ENCODE data around the gene BOLL.
"Not testable (repeated sequence)": the region's sequence is repeated elsewhere in the genome, so short reads cannot be mapped to it uniquely, and the experiment has no call there.

GRCh38 chr2:197695206-197695605 is 89.9 kb downstream of the BOLL start:
- TF ChIP-seq, protein P1, sequence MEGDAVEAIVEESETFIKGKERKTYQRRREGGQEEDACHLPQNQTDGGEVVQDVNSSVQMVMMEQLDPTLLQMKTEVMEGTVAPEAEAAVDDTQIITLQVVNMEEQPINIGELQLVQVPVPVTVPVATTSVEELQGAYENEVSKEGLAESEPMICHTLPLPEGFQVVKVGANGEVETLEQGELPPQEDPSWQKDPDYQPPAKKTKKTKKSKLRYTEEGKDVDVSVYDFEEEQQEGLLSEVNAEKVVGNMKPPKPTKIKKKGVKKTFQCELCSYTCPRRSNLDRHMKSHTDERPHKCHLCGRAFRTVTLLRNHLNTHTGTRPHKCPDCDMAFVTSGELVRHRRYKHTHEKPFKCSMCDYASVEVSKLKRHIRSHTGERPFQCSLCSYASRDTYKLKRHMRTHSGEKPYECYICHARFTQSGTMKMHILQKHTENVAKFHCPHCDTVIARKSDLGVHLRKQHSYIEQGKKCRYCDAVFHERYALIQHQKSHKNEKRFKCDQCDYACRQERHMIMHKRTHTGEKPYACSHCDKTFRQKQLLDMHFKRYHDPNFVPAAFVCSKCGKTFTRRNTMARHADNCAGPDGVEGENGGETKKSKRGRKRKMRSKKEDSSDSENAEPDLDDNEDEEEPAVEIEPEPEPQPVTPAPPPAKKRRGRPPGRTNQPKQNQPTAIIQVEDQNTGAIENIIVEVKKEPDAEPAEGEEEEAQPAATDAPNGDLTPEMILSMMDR (conservative IDR thresholded peaks at IDR 0.05), result not testable (repeated sequence)
- not testable (repeated sequence) for TF ChIP-seq EZH2 (IDR thresholded peaks at IDR 0.05; ENCODE audit: low read depth)

All from PC-9 (cell line).